Measurements from ENCODE around the gene CCDC82. TPM values are rescaled to one million over a fixed set of nuclear protein-coding genes. Genes with fewer than 3 reads are reported as not detected.

Gene CCDC82
- total RNA-seq, 1 donor from 2014 or later, result 26.2 TPM

- Histone ChIP-seq H3K79me2 (ENCODE audit: insufficient read depth, low read length) (peaks cover 32% of the 10 kb centered on the region), H3K4me2 (ENCODE audit: low read length) (no peak overlapping the region), H3K4me1 (ENCODE audit: insufficient read depth, low read length) (peaks cover 6% of the 10 kb centered on the region), H2AFZ (ENCODE audit: low read depth, low read length) (no peak overlapping the region), H3K27ac (ENCODE audit: low read depth, low read length) (no peak overlapping the region), H3K9ac (ENCODE audit: low read length) (no peak overlapping the region), H3K9me3 (ENCODE audit: insufficient read depth, low read depth, low read length) (no peaks in the 10 kb centered on the region), H3K27me3 (ENCODE audit: insufficient read depth, low read length) (no peaks in the 10 kb centered on the region), H4K20me1 (ENCODE audit: insufficient read depth, low read length) (no peaks in the 10 kb centered on the region), H3K36me3 (ENCODE audit: insufficient read depth, low read length) (peaks cover 27% of the 10 kb centered on the region), H3K4me3 (ENCODE audit: insufficient read depth, low read depth, low read length) (no peak overlapping the region)
- FAIRE-seq (no peak), DNase-seq (ENCODE audit: low read depth) (no peak)
- Mint-ChIP-seq H3K4me1 (ENCODE audit: low read depth, unreplicated experiment) (no peaks in the 10 kb centered on the region), H3K36me3 (ENCODE audit: low read depth, unreplicated experiment) (peaks cover 5% of the 10 kb centered on the region), H3K27me3 (ENCODE audit: low read depth, unreplicated experiment) (no peaks in the 10 kb centered on the region), H3K27ac (ENCODE audit: unreplicated experiment) (no peak overlapping the region), H3K4me3 (ENCODE audit: unreplicated experiment) (no peak overlapping the region), H3K9me3 (ENCODE audit: unreplicated experiment) (no peaks in the 10 kb centered on the region)
- no peak for TF ChIP-seq EZH2 (IDR thresholded peaks at IDR 0.05; ENCODE audit: insufficient read depth, low read length)
- TF ChIP-seq CTCF (IDR thresholded peaks at IDR 0.05; ENCODE audit: insufficient read depth, low read depth, low read length), result no peak
These were observed 5.6 kb downstream of the CCDC82 start for GRCh38 chr11:96384156-96384555.

DNA sequence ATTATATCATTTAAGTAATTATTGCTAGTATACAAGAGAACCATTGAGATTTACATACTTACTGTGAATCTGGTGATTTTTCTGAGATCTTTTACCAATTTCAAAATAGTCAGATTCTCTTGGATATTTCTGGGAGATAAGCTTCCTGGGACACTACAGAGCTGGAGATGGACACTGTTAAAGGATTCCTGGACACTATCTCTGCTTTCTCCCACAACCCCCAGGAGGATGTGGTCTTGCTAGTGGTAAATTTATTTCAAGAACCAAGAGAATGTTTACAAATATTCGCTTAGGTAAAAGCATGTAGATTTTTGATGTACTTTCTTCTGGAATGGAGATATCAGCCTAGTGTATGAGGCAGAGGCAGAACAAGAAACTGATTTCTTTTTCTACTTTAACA, 12.9 kb downstream of the CCDC82 start:
- Histone ChIP-seq H3K4me3 (ENCODE audit: insufficient read depth, low read depth, low read length) (no peak overlapping the region), H3K9ac (ENCODE audit: low read length) (no peak overlapping the region), H3K4me1 (ENCODE audit: insufficient read depth, low read length) (no peaks in the 10 kb centered on the region), H2AFZ (ENCODE audit: low read depth, low read length) (no peak overlapping the region), H3K36me3 (ENCODE audit: insufficient read depth, low read length) (peaks cover 11% of the 10 kb centered on the region), H3K79me2 (ENCODE audit: insufficient read depth, low read length) (no peaks in the 10 kb centered on the region), H3K27ac (ENCODE audit: low read depth, low read length) (no peak overlapping the region), H3K27me3 (ENCODE audit: insufficient read depth, low read length) (no peaks in the 10 kb centered on the region), H3K9me3 (ENCODE audit: insufficient read depth, low read depth, low read length) (no peaks in the 10 kb centered on the region), H3K4me2 (ENCODE audit: low read length) (no peak overlapping the region), H4K20me1 (ENCODE audit: insufficient read depth, low read length) (no peaks in the 10 kb centered on the region)
- FAIRE-seq, result no peak
- Mint-ChIP-seq H3K4me1 (ENCODE audit: low read depth, unreplicated experiment) (peaks cover 3% of the 10 kb centered on the region), H3K36me3 (ENCODE audit: low read depth, unreplicated experiment) (peaks cover 4% of the 10 kb centered on the region), H3K9me3 (ENCODE audit: unreplicated experiment) (no peaks in the 10 kb centered on the region), H3K27me3 (ENCODE audit: low read depth, unreplicated experiment) (no peaks in the 10 kb centered on the region), H3K27ac (ENCODE audit: unreplicated experiment) (no peak overlapping the region), H3K4me3 (ENCODE audit: unreplicated experiment) (no peak overlapping the region)
- no peak for DNase-seq (ENCODE audit: low read depth)
- no peak for TF ChIP-seq CTCF (IDR thresholded peaks at IDR 0.05; ENCODE audit: insufficient read depth, low read depth, low read length)
- no peak for TF ChIP-seq EZH2 (IDR thresholded peaks at IDR 0.05; ENCODE audit: insufficient read depth, low read length)

- H3K4me1 ChIP-seq (ENCODE audit: insufficient read depth, low read length), result no peaks in the 10 kb centered on the region
- H3K9me3 ChIP-seq (ENCODE audit: insufficient read depth, low read depth, low read length), result no peaks in the 10 kb centered on the region
- no peak overlapping the region for H3K4me3 Mint-ChIP-seq (ENCODE audit: unreplicated experiment)
- peaks cover 4% of the 10 kb centered on the region for H3K9me3 Mint-ChIP-seq (ENCODE audit: unreplicated experiment)
- peaks cover 8% of the 10 kb centered on the region for H3K36me3 ChIP-seq (ENCODE audit: insufficient read depth, low read length)
- no peak overlapping the region for H3K4me2 ChIP-seq (ENCODE audit: low read length)
- no peaks in the 10 kb centered on the region for H3K79me2 ChIP-seq (ENCODE audit: insufficient read depth, low read length)
- no peak overlapping the region for H3K9ac ChIP-seq (ENCODE audit: low read length)
- H3K4me3 ChIP-seq (ENCODE audit: insufficient read depth, low read depth, low read length), result no peak overlapping the region
- no peak overlapping the region for H3K27ac ChIP-seq (ENCODE audit: low read depth, low read length)
- peaks cover 3% of the 10 kb centered on the region for H3K4me1 Mint-ChIP-seq (ENCODE audit: low read depth, unreplicated experiment)
- TF ChIP-seq EZH2 (IDR thresholded peaks at IDR 0.05; ENCODE audit: insufficient read depth, low read length), result no peak
- no peak for TF ChIP-seq CTCF (IDR thresholded peaks at IDR 0.05; ENCODE audit: insufficient read depth, low read depth, low read length)
- H3K36me3 Mint-ChIP-seq (ENCODE audit: low read depth, unreplicated experiment), result peaks cover 13% of the 10 kb centered on the region
- no peaks in the 10 kb centered on the region for H3K27me3 Mint-ChIP-seq (ENCODE audit: low read depth, unreplicated experiment)
- no peak overlapping the region for H2AFZ ChIP-seq (ENCODE audit: low read depth, low read length)
- FAIRE-seq (no peak), DNase-seq (ENCODE audit: low read depth) (no peak)
- H3K27me3 ChIP-seq (ENCODE audit: insufficient read depth, low read length), result no peaks in the 10 kb centered on the region
- H4K20me1 ChIP-seq (ENCODE audit: insufficient read depth, low read length), result no peaks in the 10 kb centered on the region
- no peak overlapping the region for H3K27ac Mint-ChIP-seq (ENCODE audit: unreplicated experiment)
These were observed 15.9 kb downstream of the CCDC82 start for GRCh38 chr11:96373826-96374225.
